ENCODE results near the gene HNRNPA1.

Gene HNRNPA1

DNA sequence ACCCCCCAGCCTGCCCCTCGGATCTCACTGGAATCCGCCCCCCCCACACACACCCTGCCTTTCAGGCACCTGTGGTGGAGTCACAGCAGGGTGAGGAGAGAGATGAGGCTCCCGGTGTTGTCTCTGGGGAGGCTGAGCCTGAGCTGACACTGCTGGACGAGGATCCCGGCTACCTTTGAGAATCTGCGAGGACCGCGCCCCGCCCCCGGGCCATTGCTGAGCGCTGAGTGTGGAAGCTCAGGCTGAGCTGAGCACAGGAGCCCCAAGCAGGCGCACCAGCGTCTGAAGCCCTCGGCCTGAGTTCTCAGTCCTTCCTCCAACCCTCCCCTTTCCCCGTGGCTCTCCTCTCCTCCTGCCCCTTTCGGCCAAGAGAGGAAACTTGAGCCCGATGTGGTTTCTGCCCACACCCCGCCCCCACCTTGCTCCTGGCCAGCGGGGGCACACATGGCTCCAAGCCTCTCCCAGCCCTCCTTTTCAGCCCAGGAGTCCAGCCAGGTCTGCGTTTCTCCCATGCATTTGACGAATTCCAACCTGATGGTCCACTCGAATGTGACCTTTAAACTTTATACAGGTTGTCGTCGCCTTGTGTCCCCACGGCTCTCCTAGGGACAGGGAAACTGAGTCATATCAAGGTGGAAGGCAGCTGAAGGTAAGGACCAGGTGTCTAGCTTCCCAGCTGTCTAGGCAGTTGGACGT, 20.4 kb downstream of the HNRNPA1 start, which contains the start of gene NFE2:
TSS of gene NFE2 (minus strand) at position 284 of the 696 bp plus-strand sequence. CDS start 5,767 bp downstream, outside the sequence.
- H3K27ac ChIP-seq (ENCODE audit: extremely low read depth, low read depth, low read length): no peak within 1 kb of the TSS; the same call in 1 of the 2 replicates
- peak within 1 kb of the TSS; percentile 25 for H3K4me3 ChIP-seq (ENCODE audit: low read depth, low read length)
- CTCF ChIA-PET: interaction anchor here (0.6 to 4.1 kb wide), 8 partner anchors 14 to 92 kb away, joined by 3 to 31 read pairs (median 7); partner anchors contain the start of gene COPZ1
- TF ChIP-seq EGR2 (tag by site-specific recombination; IDR thresholded peaks at IDR 0.05; ENCODE audit: low read depth): peak; percentile 95
- TF ChIP-seq ZNF701 (tag by site-specific recombination; IDR thresholded peaks at IDR 0.05): no peak
- no peak for TF ChIP-seq ZNF768 (tag by site-specific recombination; IDR thresholded peaks at IDR 0.05)
- TF ChIP-seq ZNF433 (tag by site-specific recombination; IDR thresholded peaks at IDR 0.05; ENCODE audit: low read depth): no peak
- no peak for TF ChIP-seq OVOL3 (tag by site-specific recombination; IDR thresholded peaks at IDR 0.05)
- no peak for TF ChIP-seq ZNF610 (tag by site-specific recombination; IDR thresholded peaks at IDR 0.05; ENCODE audit: borderline replicate concordance)
- TF ChIP-seq ZNF239 (tag by site-specific recombination; IDR thresholded peaks at IDR 0.05): no peak
- 0 out of 2 replicates have a peak, but pooled peaks have one; percentile 58 for TF ChIP-seq KLF7 (tag by site-specific recombination; IDR thresholded peaks at IDR 0.05; ENCODE audit: borderline replicate concordance)
- TF ChIP-seq GLI2 (tag by site-specific recombination; IDR thresholded peaks at IDR 0.05; ENCODE audit: borderline replicate concordance, low read depth): no peak
- peak; percentile 39; the same call in 1 of the 2 replicates for TF ChIP-seq KLF16 (tag by site-specific recombination; IDR thresholded peaks at IDR 0.05)
- peak; percentile 75 for TF ChIP-seq ZBTB8A (tag by site-specific recombination; IDR thresholded peaks at IDR 0.05)
- TF ChIP-seq, protein P1, sequence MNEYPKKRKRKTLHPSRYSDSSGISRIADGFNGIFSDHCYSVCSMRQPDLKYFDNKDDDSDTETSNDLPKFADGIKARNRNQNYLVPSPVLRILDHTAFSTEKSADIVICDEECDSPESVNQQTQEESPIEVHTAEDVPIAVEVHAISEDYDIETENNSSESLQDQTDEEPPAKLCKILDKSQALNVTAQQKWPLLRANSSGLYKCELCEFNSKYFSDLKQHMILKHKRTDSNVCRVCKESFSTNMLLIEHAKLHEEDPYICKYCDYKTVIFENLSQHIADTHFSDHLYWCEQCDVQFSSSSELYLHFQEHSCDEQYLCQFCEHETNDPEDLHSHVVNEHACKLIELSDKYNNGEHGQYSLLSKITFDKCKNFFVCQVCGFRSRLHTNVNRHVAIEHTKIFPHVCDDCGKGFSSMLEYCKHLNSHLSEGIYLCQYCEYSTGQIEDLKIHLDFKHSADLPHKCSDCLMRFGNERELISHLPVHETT (tag by site-specific recombination; IDR thresholded peaks at IDR 0.05): no peak
- TF ChIP-seq, protein P2, sequence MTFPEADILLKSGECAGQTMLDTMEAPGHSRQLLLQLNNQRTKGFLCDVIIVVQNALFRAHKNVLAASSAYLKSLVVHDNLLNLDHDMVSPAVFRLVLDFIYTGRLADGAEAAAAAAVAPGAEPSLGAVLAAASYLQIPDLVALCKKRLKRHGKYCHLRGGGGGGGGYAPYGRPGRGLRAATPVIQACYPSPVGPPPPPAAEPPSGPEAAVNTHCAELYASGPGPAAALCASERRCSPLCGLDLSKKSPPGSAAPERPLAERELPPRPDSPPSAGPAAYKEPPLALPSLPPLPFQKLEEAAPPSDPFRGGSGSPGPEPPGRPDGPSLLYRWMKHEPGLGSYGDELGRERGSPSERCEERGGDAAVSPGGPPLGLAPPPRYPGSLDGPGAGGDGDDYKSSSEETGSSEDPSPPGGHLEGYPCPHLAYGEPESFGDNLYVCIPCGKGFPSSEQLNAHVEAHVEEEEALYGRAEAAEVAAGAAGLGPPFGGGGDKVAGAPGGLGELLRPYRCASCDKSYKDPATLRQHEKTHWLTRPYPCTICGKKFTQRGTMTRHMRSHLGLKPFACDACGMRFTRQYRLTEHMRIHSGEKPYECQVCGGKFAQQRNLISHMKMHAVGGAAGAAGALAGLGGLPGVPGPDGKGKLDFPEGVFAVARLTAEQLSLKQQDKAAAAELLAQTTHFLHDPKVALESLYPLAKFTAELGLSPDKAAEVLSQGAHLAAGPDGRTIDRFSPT (tag by site-specific recombination; IDR thresholded peaks at IDR 0.05): 0 out of 2 replicates have a peak, but pooled peaks have one; percentile 39
- no peak for TF ChIP-seq ZBTB21 (tag by site-specific recombination; IDR thresholded peaks at IDR 0.05)
- TF ChIP-seq, protein P3, sequence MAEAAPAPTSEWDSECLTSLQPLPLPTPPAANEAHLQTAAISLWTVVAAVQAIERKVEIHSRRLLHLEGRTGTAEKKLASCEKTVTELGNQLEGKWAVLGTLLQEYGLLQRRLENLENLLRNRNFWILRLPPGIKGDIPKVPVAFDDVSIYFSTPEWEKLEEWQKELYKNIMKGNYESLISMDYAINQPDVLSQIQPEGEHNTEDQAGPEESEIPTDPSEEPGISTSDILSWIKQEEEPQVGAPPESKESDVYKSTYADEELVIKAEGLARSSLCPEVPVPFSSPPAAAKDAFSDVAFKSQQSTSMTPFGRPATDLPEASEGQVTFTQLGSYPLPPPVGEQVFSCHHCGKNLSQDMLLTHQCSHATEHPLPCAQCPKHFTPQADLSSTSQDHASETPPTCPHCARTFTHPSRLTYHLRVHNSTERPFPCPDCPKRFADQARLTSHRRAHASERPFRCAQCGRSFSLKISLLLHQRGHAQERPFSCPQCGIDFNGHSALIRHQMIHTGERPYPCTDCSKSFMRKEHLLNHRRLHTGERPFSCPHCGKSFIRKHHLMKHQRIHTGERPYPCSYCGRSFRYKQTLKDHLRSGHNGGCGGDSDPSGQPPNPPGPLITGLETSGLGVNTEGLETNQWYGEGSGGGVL (tag by site-specific recombination; IDR thresholded peaks at IDR 0.05): peak; percentile 66; the same call in 1 of the 2 replicates
- no peak for TF ChIP-seq ZNF776 (tag by site-specific recombination; IDR thresholded peaks at IDR 0.05; ENCODE audit: borderline replicate concordance)
- TF ChIP-seq ZNF114 (tag by site-specific recombination; IDR thresholded peaks at IDR 0.05): no peak
- 0 out of 2 replicates have a peak, but pooled peaks have one; percentile 10 for TF ChIP-seq OSR2 (tag by site-specific recombination; IDR thresholded peaks at IDR 0.05)
- TF ChIP-seq KLF1 (tag by site-specific recombination; IDR thresholded peaks at IDR 0.05): peak; percentile 68
- no peak for TF ChIP-seq ZNF626 (tag by site-specific recombination; IDR thresholded peaks at IDR 0.05)
- TF ChIP-seq ZNF600 (tag by site-specific recombination; IDR thresholded peaks at IDR 0.05): peak; percentile 55
- TF ChIP-seq, protein P4, sequence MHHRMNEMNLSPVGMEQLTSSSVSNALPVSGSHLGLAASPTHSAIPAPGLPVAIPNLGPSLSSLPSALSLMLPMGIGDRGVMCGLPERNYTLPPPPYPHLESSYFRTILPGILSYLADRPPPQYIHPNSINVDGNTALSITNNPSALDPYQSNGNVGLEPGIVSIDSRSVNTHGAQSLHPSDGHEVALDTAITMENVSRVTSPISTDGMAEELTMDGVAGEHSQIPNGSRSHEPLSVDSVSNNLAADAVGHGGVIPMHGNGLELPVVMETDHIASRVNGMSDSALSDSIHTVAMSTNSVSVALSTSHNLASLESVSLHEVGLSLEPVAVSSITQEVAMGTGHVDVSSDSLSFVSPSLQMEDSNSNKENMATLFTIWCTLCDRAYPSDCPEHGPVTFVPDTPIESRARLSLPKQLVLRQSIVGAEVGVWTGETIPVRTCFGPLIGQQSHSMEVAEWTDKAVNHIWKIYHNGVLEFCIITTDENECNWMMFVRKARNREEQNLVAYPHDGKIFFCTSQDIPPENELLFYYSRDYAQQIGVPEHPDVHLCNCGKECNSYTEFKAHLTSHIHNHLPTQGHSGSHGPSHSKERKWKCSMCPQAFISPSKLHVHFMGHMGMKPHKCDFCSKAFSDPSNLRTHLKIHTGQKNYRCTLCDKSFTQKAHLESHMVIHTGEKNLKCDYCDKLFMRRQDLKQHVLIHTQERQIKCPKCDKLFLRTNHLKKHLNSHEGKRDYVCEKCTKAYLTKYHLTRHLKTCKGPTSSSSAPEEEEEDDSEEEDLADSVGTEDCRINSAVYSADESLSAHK (tag by site-specific recombination; IDR thresholded peaks at IDR 0.05): no peak
- TF ChIP-seq ZFHX2 (tag by site-specific recombination; conservative IDR thresholded peaks at IDR 0.05): peak; percentile 96
- no peak for TF ChIP-seq ZNF514 (tag by site-specific recombination; IDR thresholded peaks at IDR 0.05)
- TF ChIP-seq ZNF416 (tag by site-specific recombination; IDR thresholded peaks at IDR 0.05): no peak
- TF ChIP-seq, protein P5, sequence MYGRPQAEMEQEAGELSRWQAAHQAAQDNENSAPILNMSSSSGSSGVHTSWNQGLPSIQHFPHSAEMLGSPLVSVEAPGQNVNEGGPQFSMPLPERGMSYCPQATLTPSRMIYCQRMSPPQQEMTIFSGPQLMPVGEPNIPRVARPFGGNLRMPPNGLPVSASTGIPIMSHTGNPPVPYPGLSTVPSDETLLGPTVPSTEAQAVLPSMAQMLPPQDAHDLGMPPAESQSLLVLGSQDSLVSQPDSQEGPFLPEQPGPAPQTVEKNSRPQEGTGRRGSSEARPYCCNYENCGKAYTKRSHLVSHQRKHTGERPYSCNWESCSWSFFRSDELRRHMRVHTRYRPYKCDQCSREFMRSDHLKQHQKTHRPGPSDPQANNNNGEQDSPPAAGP (tag by site-specific recombination; IDR thresholded peaks at IDR 0.05): no peak
- peak; percentile 39 for TF ChIP-seq GLIS1 (tag by site-specific recombination; IDR thresholded peaks at IDR 0.05)
- no peak for TF ChIP-seq ZNF394 (tag by site-specific recombination; IDR thresholded peaks at IDR 0.05; ENCODE audit: borderline replicate concordance)
- no peak for TF ChIP-seq ZNF221 (tag by site-specific recombination; IDR thresholded peaks at IDR 0.05; ENCODE audit: borderline replicate concordance)
- no peak for TF ChIP-seq BCL11A (tag by site-specific recombination; IDR thresholded peaks at IDR 0.05; ENCODE audit: low read depth)

More for the DNA sequence above, 20.4 kb downstream of the HNRNPA1 start, which contains the start of gene NFE2:
- POLR2A ChIA-PET: interaction anchor here (0.5 to 3.0 kb wide), 8 partner anchors 9 to 1524 kb away, joined by 3 to 25 read pairs (median 6); partner anchors contain the start of genes CBX5, COPZ1 and HNRNPA1
- no peaks in the 10 kb centered on the region for H3K9me3 ChIP-seq (ENCODE audit: control insufficient read depth, insufficient read depth, low read depth, low read length)
- peaks cover 6% of the 10 kb centered on the region for H3K4me1 ChIP-seq (ENCODE audit: control insufficient read depth, insufficient read depth, low read length)
- no peaks in the 10 kb centered on the region for H3K36me3 ChIP-seq (ENCODE audit: control insufficient read depth in 2 of 2, insufficient read depth in 1 of 2, low read length in 2 of 2)

Data from HEK293 (cell line).